ENCODE measurements around the gene GRIK3.

DNA sequence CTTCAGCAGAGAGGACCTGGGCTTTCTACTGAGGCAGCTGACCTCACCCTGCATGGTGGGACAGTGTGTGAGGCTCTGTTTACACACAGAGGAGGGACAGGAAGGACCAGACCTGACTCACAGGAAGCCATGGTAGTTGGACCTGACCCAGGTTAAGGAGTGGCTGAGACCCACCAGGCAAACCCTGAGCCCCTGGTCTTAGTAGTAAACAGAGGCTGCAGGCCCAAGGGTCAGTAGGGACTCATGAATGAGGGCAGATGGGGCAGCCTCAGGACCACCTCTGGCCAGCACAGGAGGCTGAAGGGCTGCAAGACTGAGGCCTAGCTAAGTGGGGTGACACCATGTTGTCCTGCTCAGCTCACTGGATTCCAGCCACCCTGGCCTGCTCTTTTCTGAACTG, 273.2 kb downstream of the GRIK3 start:
- TF ChIP-seq, protein P1, sequence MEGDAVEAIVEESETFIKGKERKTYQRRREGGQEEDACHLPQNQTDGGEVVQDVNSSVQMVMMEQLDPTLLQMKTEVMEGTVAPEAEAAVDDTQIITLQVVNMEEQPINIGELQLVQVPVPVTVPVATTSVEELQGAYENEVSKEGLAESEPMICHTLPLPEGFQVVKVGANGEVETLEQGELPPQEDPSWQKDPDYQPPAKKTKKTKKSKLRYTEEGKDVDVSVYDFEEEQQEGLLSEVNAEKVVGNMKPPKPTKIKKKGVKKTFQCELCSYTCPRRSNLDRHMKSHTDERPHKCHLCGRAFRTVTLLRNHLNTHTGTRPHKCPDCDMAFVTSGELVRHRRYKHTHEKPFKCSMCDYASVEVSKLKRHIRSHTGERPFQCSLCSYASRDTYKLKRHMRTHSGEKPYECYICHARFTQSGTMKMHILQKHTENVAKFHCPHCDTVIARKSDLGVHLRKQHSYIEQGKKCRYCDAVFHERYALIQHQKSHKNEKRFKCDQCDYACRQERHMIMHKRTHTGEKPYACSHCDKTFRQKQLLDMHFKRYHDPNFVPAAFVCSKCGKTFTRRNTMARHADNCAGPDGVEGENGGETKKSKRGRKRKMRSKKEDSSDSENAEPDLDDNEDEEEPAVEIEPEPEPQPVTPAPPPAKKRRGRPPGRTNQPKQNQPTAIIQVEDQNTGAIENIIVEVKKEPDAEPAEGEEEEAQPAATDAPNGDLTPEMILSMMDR (optimal IDR thresholded peaks at IDR 0.05 in 1 of 3, IDR thresholded peaks at IDR 0.05 in 1 of 3, conservative IDR thresholded peaks at IDR 0.05 in 1 of 3; ENCODE audit: extremely low read depth in 1 of 3, insufficient read depth in 2 of 3, low read length in 3 of 3), result no peak
- no peak for TF ChIP-seq EZH2 (IDR thresholded peaks at IDR 0.05; ENCODE audit: low read length)
